NCI-H1694 treated with DMSO at 0.1 percent for 48 hours (cell line): Measurements from ENCODE around the gene S100A6.
"Not testable (repeated sequence)": the region's sequence is repeated elsewhere in the genome, so short reads cannot be mapped to it uniquely, and the experiment has no call there.

ENCODE experiments used
- DNase-seq: peaks from one replicate; lab custom pipeline; 2025; lab: John Stamatoyannopoulos, UW

Gene S100A6

DNA sequence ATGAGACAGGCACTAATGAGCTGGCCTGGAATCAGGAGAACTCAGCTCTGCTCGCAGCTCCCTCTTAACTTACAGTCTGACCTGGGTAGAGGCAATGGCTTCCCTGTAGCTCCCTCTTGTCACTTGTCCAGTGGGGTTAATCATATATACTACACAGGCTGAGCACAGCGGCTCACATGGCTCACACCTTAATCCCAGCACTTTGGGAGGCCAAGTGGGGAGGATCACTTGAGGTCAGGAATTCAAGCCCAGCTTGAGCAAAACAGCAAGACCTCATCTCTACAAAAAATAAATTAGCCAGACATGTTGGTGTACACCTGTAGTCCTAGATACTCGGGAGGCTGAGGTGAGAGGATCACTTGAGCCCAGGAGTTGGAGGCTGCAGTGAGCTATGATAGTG is 4.2 kb downstream of the S100A6 start:
- DNase-seq = no peak

DNA sequence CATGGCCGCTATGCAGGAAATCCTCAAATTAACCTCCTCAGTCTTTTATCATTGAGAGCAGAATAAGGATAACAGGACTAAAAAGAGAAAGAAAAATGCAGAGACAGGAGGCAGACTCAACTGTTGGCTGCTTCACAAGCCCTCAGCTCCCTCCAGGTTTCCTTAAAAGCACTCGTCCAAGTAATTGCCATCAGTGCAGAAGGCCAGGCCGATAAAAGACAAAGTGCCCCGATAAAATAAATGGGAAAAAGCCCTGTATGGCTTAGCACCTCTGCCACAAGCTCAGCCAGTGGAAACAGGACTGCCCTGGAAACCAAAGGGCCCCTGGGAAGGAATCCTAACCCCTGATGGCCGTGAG is 8.1 kb downstream of the S100A6 start:
- no peak for DNase-seq

DNA sequence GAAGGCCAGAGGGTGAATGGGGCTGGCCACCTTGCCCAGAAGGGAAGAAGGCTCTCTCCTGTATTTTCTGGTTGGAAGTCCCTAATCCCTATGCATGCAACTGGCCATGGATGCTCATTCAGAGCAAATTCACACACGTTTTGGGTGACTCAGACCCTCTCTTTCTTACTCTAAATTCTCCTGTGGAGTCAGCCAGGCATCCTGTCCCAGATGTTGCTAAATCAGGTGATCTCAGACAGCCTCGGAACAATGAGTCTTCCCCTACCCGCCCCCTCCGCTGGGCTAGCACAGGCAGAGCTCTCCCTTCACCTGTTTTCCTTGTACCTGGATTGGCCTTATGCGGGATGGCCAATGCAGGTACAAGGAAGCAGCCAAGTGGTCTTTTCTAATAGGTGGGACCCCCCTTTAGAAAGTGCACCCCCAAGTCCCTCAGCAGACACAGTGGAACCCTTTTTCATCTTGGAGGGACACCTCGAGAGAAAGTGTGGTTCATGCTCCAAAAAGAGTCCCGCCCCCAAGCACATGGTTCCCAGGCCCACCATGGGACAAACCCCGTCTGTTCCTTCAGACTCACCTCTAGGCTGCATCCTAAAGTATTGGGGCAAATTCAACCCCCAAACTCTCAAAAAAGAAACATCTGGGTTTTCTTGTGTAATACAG is 8.6 kb downstream of the S100A6 start:
- DNase-seq = no peak

DNA sequence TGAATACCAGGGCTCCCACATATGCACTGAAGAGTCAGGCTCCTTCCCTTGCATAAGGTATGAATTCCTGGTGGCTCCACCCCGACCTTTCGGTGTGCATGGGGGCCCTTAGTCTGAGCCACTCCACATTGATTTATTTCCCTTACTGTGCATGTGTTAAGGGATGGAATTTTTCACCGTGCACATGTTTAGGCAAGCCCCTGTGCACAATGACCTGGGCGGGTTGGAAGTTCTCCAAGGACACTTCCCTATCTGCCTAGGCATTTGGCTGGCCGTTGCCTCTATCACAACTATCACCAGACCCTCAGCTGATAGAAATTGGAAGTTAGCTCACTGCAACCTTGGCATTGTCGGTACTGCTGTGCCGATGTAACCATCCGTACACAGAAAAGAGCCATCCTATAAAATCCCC is 9.7 kb downstream of the S100A6 start:
- DNase-seq = peak; percentile 83

DNA sequence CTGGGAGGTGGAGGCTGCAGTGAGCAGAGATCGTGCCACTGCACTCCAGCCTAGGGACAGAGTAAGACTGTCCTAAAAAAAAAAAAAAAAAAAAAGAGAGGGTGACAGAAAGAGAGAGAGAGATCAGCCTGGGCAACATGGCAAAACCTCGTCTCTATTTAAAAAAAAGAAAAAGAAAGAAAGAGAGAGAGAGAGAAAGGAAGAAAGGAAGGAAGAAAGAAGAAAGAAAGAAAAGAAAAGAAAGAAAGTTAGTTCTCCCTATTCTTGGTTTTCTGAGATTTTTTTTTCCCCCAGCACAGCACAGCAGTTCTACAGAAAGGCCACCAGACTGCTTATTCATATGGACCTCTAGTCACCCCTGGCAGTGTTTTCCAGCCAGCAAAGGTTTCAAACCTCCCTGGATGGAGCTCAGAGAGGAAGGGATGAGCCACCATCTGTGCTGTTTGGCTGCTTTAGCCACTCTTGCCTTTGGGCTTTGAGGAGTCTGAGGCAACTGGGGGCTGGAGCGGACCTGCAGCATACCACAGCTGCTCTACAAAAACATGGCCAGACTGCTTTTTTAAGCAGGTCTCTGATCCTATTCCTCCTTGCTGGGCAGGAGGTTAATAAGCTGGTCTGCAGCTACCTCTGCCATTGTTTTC is 10.6 kb downstream of the S100A6 start:
- DNase-seq = peak; percentile 90

DNA sequence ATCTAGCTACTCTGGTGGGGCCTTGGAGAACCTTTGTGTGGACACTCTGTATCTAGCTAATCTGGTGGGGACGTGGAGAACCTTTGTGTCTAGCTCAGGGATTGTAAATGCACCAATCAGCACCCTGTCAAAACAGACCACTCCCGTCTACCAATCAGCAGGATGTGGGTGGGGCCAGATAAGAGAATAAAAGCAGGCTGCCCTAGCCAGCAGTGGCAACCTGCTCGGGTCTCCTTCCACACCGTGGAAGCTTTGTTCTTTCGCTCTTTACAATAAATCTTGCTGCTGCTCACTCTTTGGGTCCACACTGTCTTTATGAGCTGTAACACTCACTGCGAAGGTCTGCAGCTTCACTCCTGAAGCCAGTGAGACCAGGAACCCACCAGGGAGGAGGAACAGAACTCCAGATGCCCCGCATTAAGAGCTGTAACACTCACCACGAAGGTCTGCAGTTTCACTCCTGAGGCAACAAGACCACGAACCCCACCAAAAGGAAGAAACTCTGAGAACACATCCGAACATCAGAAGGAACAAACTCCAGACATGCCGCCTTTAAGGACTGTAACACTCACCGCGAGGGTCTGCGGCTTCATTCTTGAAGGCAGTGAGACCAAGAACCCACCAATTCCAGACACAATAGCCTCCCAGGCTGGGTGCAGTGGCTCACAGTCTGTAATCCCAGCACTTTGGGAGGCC is 13.3 kb downstream of the S100A6 start:
- DNase-seq = not testable (repeated sequence)

DNA sequence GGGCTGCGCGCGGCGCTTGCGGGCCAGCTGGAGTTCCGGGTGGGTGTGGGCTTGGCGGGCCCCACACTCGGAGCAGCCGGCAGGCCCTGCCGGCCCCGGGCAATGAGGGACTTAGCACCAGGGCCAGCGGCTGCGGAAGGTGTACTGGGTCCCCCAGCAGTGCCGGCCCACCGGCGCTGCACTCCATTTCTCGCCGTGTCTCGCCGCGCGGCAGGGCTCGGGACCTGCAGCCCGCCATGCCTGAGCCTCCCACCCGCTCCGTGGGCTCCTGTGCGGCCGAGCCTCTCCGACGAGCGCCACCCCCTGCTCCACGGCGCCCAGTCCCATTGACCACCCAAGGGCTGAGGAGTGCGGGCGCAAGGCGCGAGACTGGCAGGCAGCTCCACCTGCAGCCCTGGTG is 14.0 kb downstream of the S100A6 start:
- DNase-seq = not testable (repeated sequence)

DNA sequence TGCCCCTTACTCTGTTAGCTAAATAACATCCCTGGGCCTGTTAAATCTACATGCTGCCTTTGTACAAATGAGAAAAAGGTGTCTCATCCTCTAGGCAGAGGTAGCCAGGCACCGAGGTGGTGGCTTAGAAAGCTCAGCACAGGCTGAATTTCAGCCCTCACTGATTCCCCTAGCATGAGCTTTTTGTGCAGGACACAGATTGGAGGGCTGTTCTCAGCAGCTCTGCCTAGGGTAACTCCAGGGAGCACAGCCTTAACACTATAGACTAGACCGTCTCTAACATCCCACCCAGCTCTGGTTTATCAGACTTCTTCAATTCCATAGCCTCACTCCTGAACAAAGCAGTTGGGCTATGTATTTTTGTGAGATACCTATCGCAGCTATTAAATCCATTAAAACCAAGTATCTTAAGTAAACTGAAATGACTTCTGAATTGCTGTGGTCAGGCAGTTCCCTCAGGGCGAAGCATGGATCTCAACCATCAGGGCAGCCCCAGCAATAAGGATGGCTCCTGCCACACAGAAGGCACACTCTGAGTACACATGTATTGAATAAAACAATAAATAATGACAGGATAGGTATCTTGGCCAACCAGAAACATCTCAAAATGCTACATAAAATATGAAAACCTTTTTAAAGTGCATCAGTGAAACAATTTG is 14.8 kb downstream of the S100A6 start:
- DNase-seq = no peak

DNA sequence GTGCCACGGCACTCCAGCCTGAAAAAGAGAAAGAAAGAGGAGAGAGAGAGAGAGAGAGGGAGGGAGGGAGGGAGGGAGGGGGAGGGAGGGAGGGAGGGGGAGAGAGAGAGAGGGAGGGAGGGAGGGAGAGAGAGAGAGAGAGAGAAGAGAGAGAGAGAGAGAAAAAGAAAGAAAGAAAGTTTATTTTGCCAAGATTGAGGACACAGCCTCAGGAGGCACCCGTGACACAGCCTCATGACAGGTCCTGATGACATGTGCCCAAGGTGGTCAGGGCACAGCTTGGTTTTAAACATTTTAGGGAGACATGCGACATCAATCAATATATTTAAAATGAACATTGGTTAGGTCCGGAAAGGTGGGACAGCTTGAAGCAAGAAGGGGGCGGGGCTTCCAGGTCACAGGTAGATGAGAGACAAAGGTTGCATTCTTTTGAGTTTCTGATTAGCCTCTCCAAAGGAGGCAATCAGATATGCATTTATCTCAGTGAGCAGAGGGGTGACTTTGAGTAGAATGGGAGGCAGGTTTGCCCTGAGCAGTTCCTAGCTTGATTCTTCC is 15.6 kb downstream of the S100A6 start:
- DNase-seq = not testable (repeated sequence)

DNA sequence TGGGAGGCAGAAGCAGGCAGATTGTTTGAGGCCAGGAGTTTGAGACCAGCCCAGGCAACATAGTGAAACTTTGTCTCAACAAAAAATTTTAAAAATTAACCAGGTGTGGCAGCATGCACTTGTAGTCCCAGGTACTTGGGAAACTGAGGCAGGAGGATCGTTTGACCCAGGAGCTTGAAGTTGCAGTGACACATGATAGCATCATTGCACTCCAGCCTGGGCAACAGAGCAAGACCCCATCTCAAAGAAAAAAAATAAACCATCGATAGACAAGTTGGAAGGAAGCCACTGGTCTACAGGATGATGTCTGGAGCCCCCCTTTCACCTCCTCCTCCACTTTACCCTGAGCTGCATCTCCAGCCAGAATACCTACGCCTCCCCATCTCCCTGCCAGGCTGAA is 16.5 kb downstream of the S100A6 start:
- DNase-seq = no peak

DNA sequence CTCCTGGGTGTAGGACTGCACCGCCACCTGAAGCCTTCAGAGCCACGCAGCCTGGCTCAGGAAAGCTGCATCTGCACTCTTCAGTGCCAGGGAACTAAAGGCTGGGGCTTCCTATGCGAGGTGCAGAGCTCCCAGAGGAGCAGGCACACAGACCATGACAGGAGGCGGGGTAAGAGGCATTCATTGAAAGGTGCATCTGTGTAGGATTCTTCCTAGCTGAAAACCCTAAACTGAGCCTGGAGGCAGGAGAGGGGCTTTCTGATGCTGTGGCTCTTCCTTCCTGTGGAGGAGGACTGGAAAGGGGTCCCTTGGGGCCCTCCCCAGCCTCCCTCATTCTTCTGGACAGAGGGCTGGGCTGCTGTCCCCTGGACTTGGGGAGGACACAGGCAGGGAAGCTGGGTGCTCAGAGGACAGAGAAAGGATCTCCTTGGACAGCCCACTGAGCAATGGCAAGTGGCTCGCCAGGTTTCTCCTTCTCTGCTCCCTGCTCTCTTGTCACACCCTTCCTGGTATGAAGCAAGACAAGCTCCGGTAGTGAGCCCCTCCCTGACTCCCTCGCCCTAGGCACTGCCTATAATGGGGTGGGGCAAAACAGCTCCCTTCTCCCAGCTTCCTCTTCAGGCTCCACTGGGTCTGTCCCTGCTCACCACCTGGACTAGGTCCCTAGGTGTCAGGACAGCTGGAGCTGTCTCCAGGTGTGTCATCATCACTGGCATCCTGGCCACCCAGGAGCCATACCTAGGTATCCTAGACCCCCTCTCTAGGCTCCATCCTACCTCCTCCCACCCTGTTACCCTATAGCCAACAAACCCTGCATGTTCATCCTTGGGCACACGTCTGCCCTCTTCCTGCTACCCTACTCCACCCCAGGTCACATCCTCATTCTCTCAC is 20.0 kb downstream of the S100A6 start:
- DNase-seq = no peak

DNA sequence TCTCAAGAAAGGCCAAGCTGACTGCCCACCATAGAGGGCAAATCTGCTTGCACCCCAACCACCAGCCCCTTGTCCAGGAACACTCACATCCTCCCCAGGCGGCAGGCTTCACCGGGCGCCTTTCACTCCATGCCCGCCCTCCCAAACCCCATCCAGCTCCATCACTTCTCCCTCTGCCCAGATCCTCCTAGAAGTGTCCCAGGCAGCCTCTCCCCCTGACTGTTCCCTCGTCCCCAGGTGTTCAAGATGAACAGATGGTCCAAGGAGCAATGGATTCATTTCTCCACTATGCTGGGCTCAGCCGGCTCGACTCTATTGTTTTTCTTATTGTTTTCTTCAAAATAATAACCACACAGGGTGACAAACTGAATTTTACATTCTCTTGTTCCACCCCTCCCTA is 22.1 kb downstream of the S100A6 start:
- DNase-seq = no peak

DNA sequence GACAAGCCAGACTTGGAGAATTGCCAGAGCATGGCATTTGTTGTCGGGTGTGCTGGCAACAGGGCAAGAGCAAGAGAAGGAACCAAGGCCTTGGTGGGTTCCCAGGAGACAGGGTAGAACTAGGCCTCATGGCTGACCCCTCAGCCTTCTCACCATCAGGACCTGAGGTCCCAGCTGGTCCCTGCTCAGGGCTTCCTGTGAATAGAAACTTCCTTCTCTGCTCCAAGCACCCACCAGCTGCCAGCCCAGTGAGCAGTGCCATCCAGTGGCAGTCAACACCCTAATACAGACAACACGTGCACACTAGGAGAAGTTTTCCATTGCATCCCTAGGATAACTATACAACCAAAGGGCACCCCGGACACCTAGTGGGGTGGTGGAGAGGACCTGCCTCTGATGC is 22.8 kb downstream of the S100A6 start:
- DNase-seq = peak; percentile 72

DNA sequence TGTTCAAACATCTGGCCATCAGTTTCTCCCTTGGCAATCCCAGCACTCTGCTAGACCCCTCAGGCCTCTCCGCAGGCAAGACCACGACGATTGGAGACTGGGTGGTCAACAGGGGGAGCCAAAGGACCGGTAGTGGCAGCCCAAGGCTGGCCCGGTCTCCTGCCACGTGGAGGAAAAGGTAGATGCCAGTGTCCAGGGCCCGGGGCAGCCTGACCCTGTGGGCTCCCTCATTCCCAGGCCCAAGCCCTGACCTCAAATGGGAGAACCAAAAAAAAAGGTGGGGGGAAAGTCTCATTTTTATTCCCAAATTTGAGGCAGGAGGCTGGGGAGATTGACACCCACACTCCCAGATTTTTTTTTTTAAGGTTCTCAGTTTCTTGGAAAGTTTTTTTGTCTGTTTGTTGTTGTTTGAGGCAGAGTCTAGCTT is 24.8 kb downstream of the S100A6 start:
- peak; percentile 82 for DNase-seq

DNA sequence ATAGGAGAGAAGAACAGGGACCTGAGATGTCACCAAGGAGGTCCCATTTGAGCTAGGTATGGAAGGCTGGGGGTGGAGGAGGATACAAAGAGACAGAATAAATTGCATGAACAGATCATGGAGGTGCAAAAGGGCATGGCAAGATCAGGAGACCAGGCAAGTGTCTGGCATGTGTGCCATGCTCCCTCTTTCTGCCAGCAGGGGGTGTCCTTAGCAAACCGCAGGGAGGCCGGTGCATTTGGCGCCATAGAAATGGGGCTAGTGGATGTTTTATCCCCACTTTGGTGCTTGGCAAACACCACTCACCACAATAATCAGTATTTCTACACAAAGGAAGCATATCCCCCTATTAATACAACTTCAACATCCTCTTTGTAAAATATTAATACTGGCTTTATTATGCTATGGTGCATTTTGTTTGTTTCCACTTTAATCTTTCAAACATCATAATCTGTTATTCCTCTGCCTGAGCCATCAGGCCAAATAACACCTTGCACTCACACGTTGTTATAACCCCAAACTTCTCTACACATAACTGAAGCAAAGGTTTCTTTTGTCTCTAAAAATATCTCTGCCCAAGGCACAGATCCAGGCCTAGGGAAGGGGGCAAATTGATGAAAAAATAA is 25.9 kb downstream of the S100A6 start:
- peak; percentile 62 for DNase-seq

DNA sequence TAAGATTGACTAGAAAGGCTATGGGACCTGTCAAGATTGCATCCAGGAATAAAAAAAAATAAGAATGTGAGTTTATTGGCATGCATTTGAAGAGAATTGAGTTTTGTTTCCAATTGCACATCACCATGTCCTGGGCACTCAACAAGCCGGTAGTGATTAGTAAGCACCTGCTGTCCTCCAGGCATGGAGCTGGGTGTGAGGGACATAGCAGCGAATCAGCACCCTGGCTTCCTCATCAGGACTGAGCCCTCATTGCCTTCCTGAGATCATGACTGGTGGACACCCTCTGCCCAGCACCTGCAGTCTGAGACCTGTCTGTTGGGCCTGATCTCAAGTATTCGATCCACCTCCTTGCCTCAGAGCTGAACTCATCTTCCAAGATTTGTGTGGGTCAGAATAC is 26.8 kb downstream of the S100A6 start:
- no peak for DNase-seq

DNA sequence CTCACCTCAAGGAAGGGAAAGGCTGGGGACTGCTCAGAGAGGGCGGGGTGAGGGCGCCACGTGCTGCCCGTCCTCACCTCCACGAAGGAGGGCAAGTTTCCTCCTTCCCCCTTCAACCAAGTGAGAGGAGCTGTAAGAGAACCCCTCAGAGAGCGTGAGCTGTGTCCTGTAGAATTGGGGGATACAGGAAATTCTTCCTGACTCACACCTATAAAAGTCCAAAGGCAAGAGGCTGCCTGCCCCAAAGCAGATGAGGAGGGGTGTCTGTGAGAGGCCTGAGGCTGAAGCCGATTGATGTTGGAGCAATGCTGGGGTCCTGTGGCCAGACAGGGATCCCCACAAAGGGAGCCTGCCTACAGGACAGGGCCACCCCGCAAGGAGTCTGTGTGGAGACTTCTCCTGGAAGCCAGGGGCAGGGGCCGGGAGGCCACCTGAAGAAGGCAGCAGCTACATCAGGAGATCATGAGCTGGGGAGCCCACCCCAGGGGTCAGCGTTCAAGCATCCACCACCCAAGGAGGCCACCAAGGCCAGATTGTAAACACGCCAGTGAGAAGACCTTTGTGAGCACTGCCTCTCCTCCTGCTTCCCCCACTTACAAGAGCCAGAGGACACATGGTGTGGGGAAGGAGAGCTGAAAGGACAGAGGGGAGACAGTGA is 27.7 kb downstream of the S100A6 start:
- DNase-seq = no peak

DNA sequence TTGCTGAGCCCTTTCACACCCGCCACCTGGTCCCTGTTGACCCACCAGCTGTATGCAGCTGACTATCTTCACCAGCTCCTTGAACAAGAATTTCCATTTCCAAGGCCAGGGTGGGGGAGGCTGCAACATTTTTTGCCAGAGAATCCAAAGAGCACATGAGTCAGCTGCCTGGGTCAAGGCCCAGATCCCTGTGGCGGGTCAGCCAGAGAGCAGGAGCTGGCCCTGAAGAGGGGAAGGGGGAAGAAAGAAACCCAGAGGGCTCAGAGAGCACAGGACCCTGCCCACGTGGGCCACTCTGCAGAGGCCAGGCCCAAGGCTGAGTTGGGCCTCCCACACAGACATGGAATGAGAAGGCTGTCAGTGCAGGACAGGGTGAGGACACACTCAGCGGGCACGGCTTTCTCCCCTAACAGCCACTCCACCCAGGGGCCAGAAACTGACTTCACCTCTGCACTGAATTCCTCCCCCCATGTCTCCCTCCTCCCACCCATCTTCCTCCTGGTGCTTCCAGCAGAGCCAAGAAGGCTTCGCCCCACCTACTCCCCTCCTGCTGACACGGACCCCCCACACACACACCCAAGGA is 28.9 kb downstream of the S100A6 start:
- DNase-seq = no peak

DNA sequence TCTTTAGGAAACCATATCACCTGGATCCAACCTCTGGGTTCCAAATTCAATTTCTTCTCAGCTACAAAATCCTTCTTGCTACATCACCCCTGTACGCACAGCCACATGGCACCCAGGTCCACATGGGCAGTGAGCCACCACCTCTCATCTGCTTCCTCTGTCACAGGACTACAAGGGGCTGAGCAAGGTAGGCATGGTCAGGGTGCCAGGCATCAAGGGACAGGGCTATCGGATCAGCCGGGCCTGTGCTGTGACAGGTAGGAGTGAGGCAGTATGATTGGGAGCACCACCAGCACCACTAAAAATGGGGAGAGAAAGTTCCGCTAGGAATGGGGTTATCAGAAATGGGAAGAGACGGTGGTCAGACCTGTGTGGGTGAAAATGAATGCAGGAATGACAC is 29.4 kb downstream of the S100A6 start:
- DNase-seq = no peak

DNA sequence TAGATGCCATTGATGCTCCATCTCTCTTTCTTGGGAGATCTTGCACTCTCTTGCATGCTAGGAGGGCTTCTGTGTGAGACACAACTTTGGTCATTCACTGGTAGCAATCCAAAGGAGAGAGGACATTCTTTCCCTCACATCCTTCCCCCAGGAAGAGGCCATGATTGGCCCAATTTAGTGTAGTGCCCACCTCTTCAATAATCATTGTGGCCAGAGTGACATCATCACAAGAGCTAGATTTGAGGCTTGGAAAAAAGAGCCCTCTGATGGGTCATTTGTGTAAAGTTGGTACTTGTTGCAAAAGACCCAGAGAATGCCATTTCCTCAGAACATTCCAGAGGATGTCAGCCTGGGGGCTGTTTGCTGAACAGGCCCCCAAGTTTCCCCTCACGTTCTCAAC is 30.2 kb downstream of the S100A6 start:
- DNase-seq = no peak
